ENCODE measurements around the gene BMPR1B. TPM values are rescaled to one million over a fixed set of nuclear protein-coding genes. Genes with fewer than 3 reads are reported as not detected.

BMPR1B gene
- total RNA-seq, 2 experiments from 2014 or later: 0.10 TPM; not detected in 1

DNA sequence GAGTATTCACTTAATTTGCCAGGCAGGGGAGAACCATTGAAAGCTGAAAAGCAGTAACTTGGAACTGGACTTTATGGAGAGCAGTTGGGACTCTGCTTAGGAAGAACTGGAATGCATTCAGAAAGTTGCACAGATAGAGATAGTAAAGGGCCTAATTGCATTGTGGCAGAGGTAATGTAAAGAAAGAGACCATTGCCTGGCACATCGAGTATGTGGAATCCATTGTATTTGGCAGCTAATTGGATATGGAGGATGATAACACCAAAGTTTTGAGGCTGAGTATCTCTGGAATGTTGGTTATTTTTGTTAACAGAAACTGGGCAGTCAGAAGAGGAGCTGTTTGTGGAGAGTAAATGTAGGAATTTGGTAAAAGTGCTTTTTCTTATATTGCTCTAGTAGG is 169.9 kb downstream of the BMPR1B start:
- H3K36me3 Mint-ChIP-seq (ENCODE audit: low read depth): no peaks in the 10 kb centered on the region
- no peak overlapping the region for H3K4me3 Mint-ChIP-seq
- no peaks in the 10 kb centered on the region for H3K4me1 Mint-ChIP-seq (ENCODE audit: low read depth)
- H3K27me3 Mint-ChIP-seq (ENCODE audit: low read depth): no peaks in the 10 kb centered on the region
- CTCF ChIA-PET: no interaction called here
- intact Hi-C loops (cut with micrococcal nuclease): no loop called here
- no peak overlapping the region for H3K27ac Mint-ChIP-seq
- DNase-seq: no peak
- no peaks in the 10 kb centered on the region for H3K9me3 Mint-ChIP-seq

DNA sequence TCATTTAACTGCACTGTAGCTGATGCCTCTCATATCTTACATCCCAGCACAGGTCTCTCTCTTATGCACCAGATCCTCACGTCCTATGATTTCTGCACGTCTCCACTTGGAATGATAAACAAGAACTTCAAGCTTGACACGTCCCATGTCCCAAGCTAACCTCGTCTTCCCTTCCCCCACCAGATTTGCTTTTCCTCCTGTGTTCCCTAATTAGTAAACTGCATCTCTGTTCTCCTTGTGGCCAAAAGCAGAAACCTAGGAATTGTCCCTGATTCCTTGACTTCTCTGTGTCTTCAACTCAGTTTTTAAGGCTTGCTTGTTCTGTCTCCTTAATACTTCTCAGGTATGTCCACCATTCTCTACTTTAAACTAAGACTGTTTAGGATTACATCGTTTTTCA is 171.9 kb downstream of the BMPR1B start:
- DNase-seq: no peak
- H3K9me3 Mint-ChIP-seq: no peaks in the 10 kb centered on the region
- CTCF ChIA-PET: no interaction called here
- no peaks in the 10 kb centered on the region for H3K4me1 Mint-ChIP-seq (ENCODE audit: low read depth)
- intact Hi-C loops (cut with micrococcal nuclease): no loop called here
- H3K36me3 Mint-ChIP-seq (ENCODE audit: low read depth): no peaks in the 10 kb centered on the region
- H3K27me3 Mint-ChIP-seq (ENCODE audit: low read depth): no peaks in the 10 kb centered on the region
- no peak overlapping the region for H3K27ac Mint-ChIP-seq
- no peak overlapping the region for H3K4me3 Mint-ChIP-seq

- Mint-ChIP-seq H3K4me3 (no peak overlapping the region), H3K27me3 (ENCODE audit: low read depth) (no peaks in the 10 kb centered on the region), H3K36me3 (ENCODE audit: low read depth) (no peaks in the 10 kb centered on the region), H3K4me1 (ENCODE audit: low read depth) (no peaks in the 10 kb centered on the region), H3K9me3 (no peaks in the 10 kb centered on the region), H3K27ac (no peak overlapping the region)
- DNase-seq: no peak
- intact Hi-C loops (cut with micrococcal nuclease): no loop called here
- CTCF ChIA-PET: no interaction called here
Observed at GRCh38 chr4:94931626-94932025, 173.9 kb downstream of the BMPR1B start.

DNA sequence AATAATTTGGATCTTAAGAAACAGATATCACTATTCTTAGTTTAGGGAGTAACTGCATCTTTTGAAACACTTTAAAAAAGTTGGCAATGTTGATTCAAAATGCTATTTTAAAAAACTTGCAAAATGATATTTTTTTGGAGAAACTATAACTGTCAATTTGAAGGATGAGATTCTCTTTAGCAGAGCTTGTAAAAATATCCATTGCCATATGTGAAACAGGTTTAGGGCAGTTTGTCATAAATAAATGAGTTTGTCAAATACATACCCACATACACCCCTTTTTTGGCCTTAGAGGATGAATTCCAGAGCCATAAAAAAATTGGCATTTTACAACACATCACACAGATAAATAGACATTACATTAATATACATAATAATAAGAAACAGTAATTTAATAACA is 174.6 kb downstream of the BMPR1B start:
- H3K9me3 Mint-ChIP-seq: no peaks in the 10 kb centered on the region
- H3K4me3 Mint-ChIP-seq: no peak overlapping the region
- no peaks in the 10 kb centered on the region for H3K36me3 Mint-ChIP-seq (ENCODE audit: low read depth)
- DNase-seq: no peak
- CTCF ChIA-PET: no interaction called here
- H3K27ac Mint-ChIP-seq: no peak overlapping the region
- no peaks in the 10 kb centered on the region for H3K27me3 Mint-ChIP-seq (ENCODE audit: low read depth)
- intact Hi-C loops (cut with micrococcal nuclease): no loop called here
- H3K4me1 Mint-ChIP-seq (ENCODE audit: low read depth): no peaks in the 10 kb centered on the region

- Mint-ChIP-seq H3K9me3 (no peaks in the 10 kb centered on the region), H3K4me3 (no peak overlapping the region), H3K36me3 (ENCODE audit: low read depth) (no peaks in the 10 kb centered on the region), H3K27me3 (ENCODE audit: low read depth) (no peaks in the 10 kb centered on the region), H3K27ac (no peak overlapping the region), H3K4me1 (ENCODE audit: low read depth) (no peaks in the 10 kb centered on the region)
- intact Hi-C loops (cut with micrococcal nuclease): no loop called here
- CTCF ChIA-PET: no interaction called here
- DNase-seq: no peak
Observed at GRCh38 chr4:94933799-94934198, 176.0 kb downstream of the BMPR1B start.

- no peak overlapping the region for H3K27ac Mint-ChIP-seq
- CTCF ChIA-PET: no interaction called here
Observed at GRCh38 chr4:94934201-94934600, 176.4 kb downstream of the BMPR1B start.

DNA sequence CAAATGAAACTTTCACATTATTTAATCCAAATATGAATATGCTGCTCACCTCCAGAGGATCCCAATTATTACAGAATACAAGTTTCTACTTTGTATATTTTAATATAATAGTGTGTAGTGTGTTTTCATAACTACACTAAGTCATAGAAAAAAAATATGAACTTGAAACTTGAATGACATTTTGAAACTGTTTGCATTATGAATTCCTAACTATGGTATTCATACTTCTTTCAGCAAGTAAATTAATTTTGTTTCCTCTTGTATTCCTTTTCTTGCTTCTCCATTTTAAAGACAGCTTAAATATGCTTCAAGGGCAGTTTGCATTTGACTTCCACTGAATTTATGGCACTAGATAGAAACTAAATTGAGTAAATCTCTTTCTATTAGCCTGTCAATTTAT is 177.1 kb downstream of the BMPR1B start:
- CTCF ChIA-PET: no interaction called here

More at GRCh38 chr4:94934201-94934600, 176.4 kb downstream of the BMPR1B start:
- no peak overlapping the region for H3K4me3 Mint-ChIP-seq
- no peaks in the 10 kb centered on the region for H3K27me3 Mint-ChIP-seq (ENCODE audit: low read depth)
- no peaks in the 10 kb centered on the region for H3K36me3 Mint-ChIP-seq (ENCODE audit: low read depth)
- no peaks in the 10 kb centered on the region for H3K4me1 Mint-ChIP-seq (ENCODE audit: low read depth)
- intact Hi-C loops (cut with micrococcal nuclease): no loop called here
- H3K9me3 Mint-ChIP-seq: no peaks in the 10 kb centered on the region
- DNase-seq: no peak

DNA sequence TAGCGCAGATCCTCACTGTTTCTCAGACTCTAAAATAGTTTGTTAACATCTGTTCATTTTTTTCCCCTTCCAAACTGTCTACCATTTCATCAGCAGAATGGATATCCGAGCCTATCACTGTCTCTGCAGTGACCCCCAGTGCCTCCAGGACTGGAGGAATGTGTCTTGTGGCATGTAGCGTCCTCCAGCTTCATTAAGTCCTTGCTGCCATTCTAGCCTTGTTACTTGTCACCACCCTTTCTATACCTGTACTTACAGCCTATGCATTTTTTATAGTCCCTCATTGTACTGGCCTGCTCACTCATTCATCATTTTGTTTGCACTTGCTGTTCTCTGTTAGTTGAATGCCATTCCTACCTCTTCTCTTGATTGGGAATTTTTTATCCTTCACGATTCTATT is 179.1 kb downstream of the BMPR1B start:
- Mint-ChIP-seq H3K9me3 (no peaks in the 10 kb centered on the region), H3K27ac (no peak overlapping the region), H3K36me3 (ENCODE audit: low read depth) (no peaks in the 10 kb centered on the region), H3K27me3 (ENCODE audit: low read depth) (no peaks in the 10 kb centered on the region), H3K4me3 (no peak overlapping the region), H3K4me1 (ENCODE audit: low read depth) (no peaks in the 10 kb centered on the region)
- intact Hi-C loops (cut with micrococcal nuclease): no loop called here
- no peak for DNase-seq
- CTCF ChIA-PET: no interaction called here

More for the DNA sequence above, 177.1 kb downstream of the BMPR1B start:
- Mint-ChIP-seq H3K27me3 (ENCODE audit: low read depth) (no peaks in the 10 kb centered on the region), H3K27ac (no peak overlapping the region), H3K9me3 (no peaks in the 10 kb centered on the region), H3K4me1 (ENCODE audit: low read depth) (no peaks in the 10 kb centered on the region), H3K4me3 (no peak overlapping the region), H3K36me3 (ENCODE audit: low read depth) (no peaks in the 10 kb centered on the region)
- intact Hi-C loops (cut with micrococcal nuclease): no loop called here
- no peak for DNase-seq

DNA sequence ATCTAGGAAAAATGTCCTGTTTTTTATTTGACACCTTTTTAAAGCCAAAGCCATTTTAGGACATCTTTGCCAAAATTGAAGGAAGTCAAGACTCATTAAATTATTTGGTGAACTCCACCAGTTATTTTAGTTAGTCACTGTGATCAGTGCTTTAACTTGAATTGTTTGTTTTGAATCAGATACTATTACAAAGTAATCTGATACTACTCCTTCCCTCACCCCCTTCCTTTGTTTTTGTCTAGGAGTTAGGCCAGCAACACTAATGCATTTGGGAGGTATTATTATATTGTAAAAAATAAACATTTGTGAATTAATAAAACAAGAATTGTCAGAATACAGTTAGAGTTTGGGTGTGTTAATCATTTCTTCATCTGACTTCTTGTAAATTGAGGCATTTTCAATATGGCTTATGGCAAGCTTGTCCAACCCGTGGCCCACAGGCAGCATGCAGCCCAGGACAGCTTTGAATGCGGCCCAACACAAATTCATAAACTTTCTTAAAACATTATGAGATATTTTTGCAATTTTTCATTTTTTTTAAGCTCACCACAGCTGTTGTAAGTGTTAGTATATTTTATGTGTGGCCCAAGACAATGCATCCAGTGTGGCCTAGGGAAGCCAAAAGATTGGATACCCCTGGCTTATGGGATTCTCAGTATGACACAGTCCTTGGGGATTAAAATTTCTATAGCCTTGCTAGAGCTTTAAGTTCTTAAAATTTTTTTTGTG is 182.2 kb downstream of the BMPR1B start:
- CTCF ChIA-PET: interaction anchor here (0.6 kb wide), 1 partner anchor 161 kb away, joined by 3 read pairs; no protein-coding TSS in a partner anchor
- Mint-ChIP-seq H3K27me3 (ENCODE audit: low read depth) (no peaks in the 10 kb centered on the region), H3K9me3 (no peaks in the 10 kb centered on the region), H3K4me3 (no peak overlapping the region), H3K27ac (no peak overlapping the region), H3K4me1 (ENCODE audit: low read depth) (no peaks in the 10 kb centered on the region), H3K36me3 (ENCODE audit: low read depth) (no peaks in the 10 kb centered on the region)
- intact Hi-C loops (cut with micrococcal nuclease): no loop called here
- no peak for DNase-seq

DNA sequence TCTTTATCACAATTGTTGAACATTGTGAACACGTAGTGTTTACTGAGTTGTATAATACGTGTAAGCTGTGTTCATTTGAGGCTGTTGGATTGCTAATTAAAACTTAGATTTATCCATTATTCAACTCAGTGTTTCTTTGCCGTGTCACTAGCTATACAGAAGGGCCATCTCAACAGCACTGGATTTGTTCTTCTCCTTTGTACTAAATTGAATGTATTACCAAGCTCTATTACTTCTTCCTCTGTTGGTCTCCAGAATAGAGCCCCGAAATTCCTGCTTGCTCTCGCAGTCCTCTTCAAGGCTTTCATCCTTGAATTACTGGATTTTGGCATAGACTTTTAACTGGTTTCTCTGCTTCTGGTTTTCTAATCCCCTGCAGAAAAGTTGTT is 182.8 kb downstream of the BMPR1B start:
- H3K4me3 Mint-ChIP-seq: no peak overlapping the region
- no peaks in the 10 kb centered on the region for H3K9me3 Mint-ChIP-seq
- no peaks in the 10 kb centered on the region for H3K27me3 Mint-ChIP-seq (ENCODE audit: low read depth)
- no peaks in the 10 kb centered on the region for H3K36me3 Mint-ChIP-seq (ENCODE audit: low read depth)
- intact Hi-C loops (cut with micrococcal nuclease): no loop called here
- CTCF ChIA-PET: interaction anchor here (0.6 kb wide), 1 partner anchor 160 kb away, joined by 3 read pairs; no protein-coding TSS in a partner anchor
- no peaks in the 10 kb centered on the region for H3K4me1 Mint-ChIP-seq (ENCODE audit: low read depth)
- no peak overlapping the region for H3K27ac Mint-ChIP-seq
- DNase-seq: no peak

- intact Hi-C loops (cut with micrococcal nuclease): no loop called here
- CTCF ChIA-PET: no interaction called here
- Mint-ChIP-seq H3K36me3 (ENCODE audit: low read depth) (no peaks in the 10 kb centered on the region), H3K4me3 (no peak overlapping the region), H3K27me3 (ENCODE audit: low read depth) (no peaks in the 10 kb centered on the region), H3K9me3 (no peaks in the 10 kb centered on the region), H3K4me1 (ENCODE audit: low read depth) (no peaks in the 10 kb centered on the region), H3K27ac (no peak overlapping the region)
- DNase-seq: no peak
Observed at GRCh38 chr4:94941706-94942105, 184.0 kb downstream of the BMPR1B start.

DNA sequence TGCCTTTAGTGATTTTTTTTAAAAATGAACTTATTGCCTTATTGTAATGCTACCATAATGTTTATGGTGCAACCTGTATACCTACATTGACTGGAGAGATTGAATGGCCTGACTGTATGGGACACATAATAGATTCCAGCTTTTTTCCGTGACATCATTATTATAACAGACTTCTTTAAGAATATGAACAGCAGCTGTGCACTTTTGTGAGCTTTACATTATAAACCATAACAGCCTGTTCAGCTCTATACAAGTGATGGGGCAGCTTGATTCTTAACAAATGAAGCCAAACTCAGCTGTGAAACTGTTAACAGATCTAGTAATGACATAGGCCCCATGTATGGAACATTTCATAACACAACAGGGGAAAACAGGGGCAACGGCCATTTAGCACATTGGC is 187.0 kb downstream of the BMPR1B start:
- DNase-seq: no peak
- H3K4me1 Mint-ChIP-seq (ENCODE audit: low read depth): no peaks in the 10 kb centered on the region
- H3K27me3 Mint-ChIP-seq (ENCODE audit: low read depth): no peaks in the 10 kb centered on the region
- no peak overlapping the region for H3K4me3 Mint-ChIP-seq
- CTCF ChIA-PET: no interaction called here
- peaks cover under 1% of the 10 kb centered on the region for H3K9me3 Mint-ChIP-seq
- H3K27ac Mint-ChIP-seq: no peak overlapping the region
- no peaks in the 10 kb centered on the region for H3K36me3 Mint-ChIP-seq (ENCODE audit: low read depth)
- intact Hi-C loops (cut with micrococcal nuclease): no loop called here

- CTCF ChIA-PET: interaction anchor here (0.5 kb wide), 1 partner anchor 53 kb away, joined by 6 read pairs; no protein-coding TSS in a partner anchor
- H3K27me3 Mint-ChIP-seq (ENCODE audit: low read depth): peaks cover 2% of the 10 kb centered on the region
- intact Hi-C loops (cut with micrococcal nuclease): no loop called here
Observed at GRCh38 chr4:94947681-94948108, 189.9 kb downstream of the BMPR1B start.

More at GRCh38 chr4:94947681-94948108, 189.9 kb downstream of the BMPR1B start:
- Mint-ChIP-seq H3K9me3 (peaks cover 4% of the 10 kb centered on the region), H3K4me1 (ENCODE audit: low read depth) (no peaks in the 10 kb centered on the region), H3K27ac (no peak overlapping the region), H3K36me3 (ENCODE audit: low read depth) (no peaks in the 10 kb centered on the region), H3K4me3 (no peak overlapping the region)
- no peak for DNase-seq
